Ectodermal cell (in vitro differentiated cells): Measurements from ENCODE around the gene OR13D1. TPM values are rescaled to one million over a fixed set of nuclear protein-coding genes. Genes with fewer than 3 reads are reported as not detected.
"Not testable (repeated sequence)": the region's sequence is repeated elsewhere in the genome, so short reads cannot be mapped to it uniquely, and the experiment has no call there.

Experiments
- H3K27ac ChIP-seq: 2 replicates; pipeline ENCODE4 v1.7.0; 2013; ENCODE audit warnings: mild to moderate bottlenecking, low read depth, low read length; ENCODE audit not compliant: insufficient read depth, poor library complexity, severe bottlenecking
- H3K27me3 ChIP-seq: 2 replicates; pipeline ENCODE4 v1.7.0; 2013; ENCODE audit warnings: mild to moderate bottlenecking, low read length; ENCODE audit not compliant: insufficient read depth, control insufficient read depth, poor library complexity, severe bottlenecking
- H3K36me3 ChIP-seq: one replicate; pipeline ENCODE4 v1.7.0; 2013; ENCODE audit warnings: low read length; ENCODE audit not compliant: control insufficient read depth, insufficient read depth
- H3K4me1 ChIP-seq: one replicate; pipeline ENCODE4 v1.7.0; 2013; ENCODE audit warnings: low read length; ENCODE audit not compliant: control insufficient read depth, insufficient read depth
- H3K4me3 ChIP-seq: 2 replicates; pipeline ENCODE4 v1.7.0; 2013; ENCODE audit warnings: low read depth, low read length, control low read depth; ENCODE audit not compliant: insufficient read depth
- H3K9me3 ChIP-seq: 2 replicates; pipeline ENCODE4 v1.7.0; 2013; ENCODE audit warnings: mild to moderate bottlenecking, low read length, moderate library complexity; ENCODE audit not compliant: control insufficient read depth
- WGBS, 2 experiments: methylation state at CpG; one replicate each; pipeline ENCODE4 v1.1.7; 2013; ENCODE audit warnings: missing lambda C conversion rate in 2 of 2; 5-methylcytosine and 5-hydroxymethylcytosine counted together
- polyA plus RNA-seq, 4 experiments: library from polyadenylated mRNA; stranded (reverse); fragments of 50-300 nt; gene quantifications; one replicate each; pipeline ENCODE4 v1.2.3, GENCODE V29; 2013

The OR13D1 gene
- not detected for polyA plus RNA-seq (2013, experiment 1 of 4)
- not detected for polyA plus RNA-seq (2013, experiment 2 of 4)
- not detected for polyA plus RNA-seq (2013, experiment 3 of 4)
- not detected for polyA plus RNA-seq (2013, experiment 4 of 4)

- H3K9me3 ChIP-seq, result no peaks in the 10 kb centered on the region
- H3K27me3 ChIP-seq, result no peaks in the 10 kb centered on the region
- H3K36me3 ChIP-seq, result no peaks in the 10 kb centered on the region
- 100% methylated on average over 1 of the region's 1 CpG; no CpG with 5 or more reads in 1 of the 2 experiments for WGBS, 2 experiments
- H3K4me1 ChIP-seq, result no peaks in the 10 kb centered on the region
- no peak within 1 kb of the TSS for H3K4me3 ChIP-seq
- no peak within 1 kb of the TSS for H3K27ac ChIP-seq
Measured at GRCh38 chr9:104694218-104694617, at the start of gene OR13D1. OR13D1 (plus strand) TSS chr9:104694518; CDS start chr9:104694518, 0 bp downstream.

GRCh38 chr9:104658496-104659195 lies 35.7 kb upstream of the OR13D1 start:
- Histone ChIP-seq H3K36me3 (no peaks in the 10 kb centered on the region), H3K4me3 (no peak overlapping the region), H3K4me1 (no peaks in the 10 kb centered on the region), H3K27ac (no peak overlapping the region), H3K27me3 (no peaks in the 10 kb centered on the region), H3K9me3 (no peaks in the 10 kb centered on the region)
- 70% methylated on average over 2 of the region's 2 CpGs; no CpG with 5 or more reads in 1 of the 2 experiments for WGBS, 2 experiments

DNA sequence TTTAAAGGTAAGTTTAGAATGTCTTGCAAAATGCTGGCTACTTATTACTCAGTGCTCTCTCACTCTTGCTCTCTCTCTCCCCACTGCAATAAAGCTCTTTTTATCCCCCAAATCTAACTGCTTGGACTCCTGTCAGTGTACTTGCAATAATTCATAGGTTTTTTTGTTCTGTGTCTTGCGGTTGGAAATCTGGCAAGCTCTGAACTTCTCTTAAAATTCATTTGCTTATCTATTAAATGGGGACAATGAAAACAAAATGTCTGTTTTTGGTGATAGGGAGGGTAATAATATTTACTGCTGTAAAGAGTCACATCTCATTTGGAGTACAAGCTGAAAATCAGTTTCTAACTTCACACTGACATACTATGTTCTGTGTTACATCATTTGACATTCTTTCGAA lies 18.7 kb upstream of the OR13D1 start:
- Histone ChIP-seq H3K4me1 (no peaks in the 10 kb centered on the region), H3K27me3 (no peaks in the 10 kb centered on the region), H3K9me3 (no peaks in the 10 kb centered on the region), H3K36me3 (no peaks in the 10 kb centered on the region), H3K4me3 (no peak overlapping the region), H3K27ac (no peak overlapping the region)
- 90 to 95% methylated on average over 2 of the region's 2 CpGs for WGBS, 2 experiments

GRCh38 chr9:104682642-104683041 lies 11.7 kb upstream of the OR13D1 start:
- 6 to 22% methylated on average over 3 of the region's 3 CpGs for WGBS, 2 experiments
- Histone ChIP-seq H3K4me3 (no peak overlapping the region), H3K27ac (no peak overlapping the region), H3K27me3 (no peaks in the 10 kb centered on the region), H3K36me3 (no peaks in the 10 kb centered on the region), H3K4me1 (no peaks in the 10 kb centered on the region), H3K9me3 (no peaks in the 10 kb centered on the region)

DNA sequence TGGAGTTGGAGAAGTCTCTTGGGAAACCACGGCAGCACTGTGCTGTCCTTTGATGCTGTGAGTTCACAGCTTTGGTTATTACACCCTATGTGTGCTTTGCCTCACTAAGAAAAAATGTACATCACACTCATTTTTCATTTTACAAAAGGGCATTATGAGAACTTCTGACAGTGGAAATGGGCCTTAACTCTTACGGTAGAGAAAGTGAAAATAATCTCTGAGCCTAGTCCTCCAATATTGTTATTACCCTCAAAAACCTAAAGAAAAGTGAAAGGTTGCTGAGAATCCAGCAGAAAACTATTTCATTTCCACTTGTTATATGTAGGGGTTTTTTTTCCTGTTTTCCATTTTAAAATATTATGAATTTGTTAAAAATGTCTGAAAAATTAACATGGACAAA lies 8.2 kb upstream of the OR13D1 start:
- Histone ChIP-seq H3K36me3 (no peaks in the 10 kb centered on the region), H3K27me3 (no peaks in the 10 kb centered on the region), H3K4me1 (no peaks in the 10 kb centered on the region), H3K27ac (no peak overlapping the region), H3K9me3 (no peaks in the 10 kb centered on the region), H3K4me3 (no peak overlapping the region)
- 95% methylated on average over 2 of the region's 2 CpGs for WGBS, 2 experiments

GRCh38 chr9:104700306-104700705 lies 6.0 kb downstream of the OR13D1 start:
- H3K36me3 ChIP-seq, result no peaks in the 10 kb centered on the region
- no peak overlapping the region for H3K4me3 ChIP-seq
- no peaks in the 10 kb centered on the region for H3K4me1 ChIP-seq
- 87 to 90% methylated on average over 3 of the region's 3 CpGs for WGBS, 2 experiments
- no peaks in the 10 kb centered on the region for H3K9me3 ChIP-seq
- no peaks in the 10 kb centered on the region for H3K27me3 ChIP-seq
- no peak overlapping the region for H3K27ac ChIP-seq

- 100% methylated on average over 1 of the region's 1 CpG; no CpG with 5 or more reads in 1 of the 2 experiments for WGBS, 2 experiments
- not testable (repeated sequence) for H3K4me1 ChIP-seq, H3K27me3 ChIP-seq
Measured at GRCh38 chr9:104708737-104709136, 14.4 kb downstream of the OR13D1 start.

GRCh38 chr9:104711604-104712003 lies 17.3 kb downstream of the OR13D1 start:
- 92 to 96% methylated on average over 4 of the region's 4 CpGs for WGBS, 2 experiments

More at GRCh38 chr9:104708737-104709136, 14.4 kb downstream of the OR13D1 start:
- not testable (repeated sequence) for H3K27ac ChIP-seq, H3K4me3 ChIP-seq, H3K9me3 ChIP-seq, H3K36me3 ChIP-seq

GRCh38 chr9:104725014-104725413 lies 30.7 kb downstream of the OR13D1 start:
- H3K36me3 ChIP-seq, result no peaks in the 10 kb centered on the region
- no peaks in the 10 kb centered on the region for H3K27me3 ChIP-seq
- no peaks in the 10 kb centered on the region for H3K4me1 ChIP-seq
- H3K27ac ChIP-seq, result no peak overlapping the region
- no peaks in the 10 kb centered on the region for H3K9me3 ChIP-seq
- H3K4me3 ChIP-seq, result no peak overlapping the region
- 92 to 95% methylated on average over 5 of the region's 5 CpGs for WGBS, 2 experiments

More at GRCh38 chr9:104711604-104712003, 17.3 kb downstream of the OR13D1 start:
- Histone ChIP-seq H3K9me3 (no peaks in the 10 kb centered on the region), H3K27me3 (no peaks in the 10 kb centered on the region), H3K4me1 (no peaks in the 10 kb centered on the region), H3K4me3 (no peak overlapping the region), H3K36me3 (no peaks in the 10 kb centered on the region), H3K27ac (no peak overlapping the region)

DNA sequence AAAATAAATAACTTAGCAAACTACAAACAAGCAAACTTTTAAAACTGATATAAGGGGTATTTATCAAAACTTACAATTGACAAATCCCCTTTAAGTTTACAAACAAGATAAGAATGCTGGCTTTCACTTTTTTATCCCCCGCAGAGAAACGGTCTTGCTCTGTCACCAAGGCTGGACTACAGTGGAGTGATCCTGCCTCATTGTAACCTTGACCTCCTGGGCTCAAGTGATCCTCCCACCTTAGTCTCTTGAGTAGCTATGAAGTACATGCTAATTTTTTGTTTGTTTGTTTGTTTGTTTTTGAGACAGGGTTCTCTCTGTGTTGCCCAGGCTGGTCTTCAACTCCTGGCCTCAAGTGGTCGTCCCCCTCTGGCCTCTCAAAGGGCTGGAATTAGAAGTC lies 44.1 kb downstream of the OR13D1 start:
- Histone ChIP-seq H3K4me1 (no peaks in the 10 kb centered on the region), H3K27me3 (no peaks in the 10 kb centered on the region), H3K4me3 (no peak overlapping the region), H3K27ac (no peak overlapping the region), H3K9me3 (no peaks in the 10 kb centered on the region), H3K36me3 (no peaks in the 10 kb centered on the region)
- 72 to 75% methylated on average over 3 of the region's 3 CpGs for WGBS, 2 experiments
